Amniotic stem cell (primary cell): Measurements from ENCODE around the gene FAM171A2.
"Not testable (repeated sequence)": the region's sequence is repeated elsewhere in the genome, so short reads cannot be mapped to it uniquely, and the experiment has no call there.

ENCODE experiments used
- DNase-seq: peaks from one replicate; lab custom pipeline; 2025; lab: John Stamatoyannopoulos, UW

FAM171A2 gene

DNA sequence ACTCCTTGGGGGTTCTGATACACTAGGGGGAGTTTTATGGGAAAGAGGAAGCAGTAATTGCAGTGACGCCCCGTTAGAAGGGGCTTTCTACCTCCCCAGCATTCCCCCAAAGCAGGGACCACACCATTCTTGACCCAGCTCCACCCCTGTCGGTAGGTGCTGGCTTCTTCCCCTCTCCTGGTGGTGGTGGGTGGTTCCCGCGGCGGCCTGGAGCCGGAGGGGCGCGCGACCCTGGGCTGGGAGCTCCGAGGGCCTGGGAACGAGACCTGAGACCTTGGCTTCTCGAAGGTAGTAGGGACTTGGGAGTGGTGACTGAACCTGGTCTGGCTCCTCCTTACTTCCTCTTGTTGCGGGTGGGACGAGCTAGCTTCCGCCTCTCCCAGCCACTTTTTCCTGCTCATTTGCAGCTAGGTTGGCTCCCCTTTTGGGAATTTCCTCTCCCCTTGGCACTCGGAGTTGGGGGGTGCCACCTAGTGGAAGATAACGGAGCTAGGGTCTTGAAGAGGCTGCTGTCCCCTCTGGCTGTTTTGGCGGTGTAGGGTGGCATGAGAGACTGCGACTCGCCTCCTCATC lies 18.1 kb downstream of the FAM171A2 start:
- no peak for DNase-seq

DNA sequence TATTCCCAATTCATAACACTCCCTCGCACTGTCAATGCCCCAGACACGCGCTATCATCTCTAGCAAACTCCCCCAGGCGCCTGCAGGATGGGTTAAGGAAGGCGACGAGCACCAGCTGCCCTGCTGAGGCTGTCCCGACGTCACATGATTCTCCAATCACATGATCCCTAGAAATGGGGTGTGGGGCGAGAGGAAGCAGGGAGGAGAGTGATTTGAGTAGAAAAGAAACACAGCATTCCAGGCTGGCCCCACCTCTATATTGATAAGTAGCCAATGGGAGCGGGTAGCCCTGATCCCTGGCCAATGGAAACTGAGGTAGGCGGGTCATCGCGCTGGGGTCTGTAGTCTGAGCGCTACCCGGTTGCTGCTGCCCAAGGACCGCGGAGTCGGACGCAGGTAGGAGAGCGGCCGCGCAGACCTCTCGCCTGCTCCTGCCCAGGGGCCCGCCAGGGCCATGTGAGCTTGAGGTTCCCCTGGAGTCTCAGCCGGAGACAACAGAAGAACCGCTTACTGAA lies 18.7 kb downstream of the FAM171A2 start, which contains the start of gene GRN:
Gene GRN (plus strand): TSS at position 364 of the 515 bp plus-strand sequence. CDS start 3,863 bp downstream, outside the sequence.
- peak; percentile 95 for DNase-seq

DNA sequence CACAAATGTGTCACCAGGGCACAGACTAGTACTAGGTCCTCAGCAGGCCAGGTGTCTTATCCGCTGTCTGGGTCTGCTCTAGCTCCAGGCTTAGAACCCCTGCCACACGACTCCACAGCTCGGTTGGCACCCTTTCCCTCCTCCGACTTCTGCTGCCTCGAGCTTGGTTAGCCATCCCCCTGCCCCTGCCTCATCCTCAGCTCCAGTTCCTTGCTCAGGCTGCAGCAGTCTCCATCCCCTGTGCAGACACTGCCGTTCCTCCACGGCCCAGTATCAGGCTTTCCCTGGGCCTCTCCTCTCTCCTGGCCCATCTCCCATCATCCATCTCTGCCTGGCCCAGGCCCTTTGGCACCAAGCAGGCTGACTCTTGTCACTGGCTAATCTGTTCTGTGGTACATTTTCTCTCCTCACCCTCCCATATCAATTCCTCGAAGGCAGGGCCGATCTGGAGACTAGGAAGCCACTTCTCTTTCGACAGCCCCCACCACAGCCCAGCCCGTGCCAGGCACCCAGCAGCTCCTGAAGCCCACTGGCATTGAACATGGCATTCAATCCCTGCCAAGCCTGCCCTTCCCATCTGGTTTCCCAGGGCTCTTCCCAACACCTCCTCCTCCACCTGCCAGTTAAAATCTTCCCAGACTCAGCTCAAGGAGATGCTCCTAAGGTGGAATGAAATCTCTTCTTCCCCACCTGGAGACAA lies 20.0 kb downstream of the FAM171A2 start:
- no peak for DNase-seq

DNA sequence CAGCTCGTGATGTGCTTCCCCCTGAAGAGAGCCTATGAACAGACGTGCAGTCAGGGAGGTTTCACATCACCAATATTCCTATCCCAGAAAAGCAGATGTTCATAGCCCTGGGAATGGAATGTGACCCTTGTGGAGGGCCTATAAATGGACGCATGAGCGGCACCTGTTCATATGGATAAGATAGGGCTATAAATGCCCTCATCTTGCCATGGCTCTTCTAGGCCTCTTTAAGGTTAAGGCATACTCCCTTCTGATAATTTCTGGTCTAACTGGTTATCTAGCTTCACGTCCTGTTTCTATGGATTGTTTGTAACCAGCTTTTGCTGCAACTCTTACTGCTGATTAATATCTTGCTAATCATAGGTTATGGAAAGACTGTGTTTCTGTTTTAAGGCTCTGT lies 23.1 kb downstream of the FAM171A2 start:
- DNase-seq = not testable (repeated sequence)

DNA sequence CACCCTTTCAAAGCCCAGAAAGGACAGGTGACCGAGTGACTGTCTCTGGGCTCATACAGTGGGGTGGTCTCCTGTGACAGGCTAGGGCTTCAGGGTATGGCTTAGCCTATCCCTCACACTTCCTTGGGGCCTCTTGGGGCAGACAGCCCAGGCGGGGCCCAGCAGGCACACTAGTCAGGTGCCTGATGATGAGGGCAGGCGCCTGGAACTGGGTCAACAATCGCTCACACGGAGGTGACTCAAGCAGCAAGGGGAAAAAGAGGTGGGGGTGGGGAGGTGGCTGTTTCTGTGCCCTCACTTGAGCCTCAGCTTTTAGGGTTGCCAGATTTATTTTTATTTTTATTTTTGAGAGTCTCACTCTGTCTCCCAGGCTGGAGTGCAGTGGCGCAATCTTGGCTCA lies 25.0 kb downstream of the FAM171A2 start:
- no peak for DNase-seq

DNA sequence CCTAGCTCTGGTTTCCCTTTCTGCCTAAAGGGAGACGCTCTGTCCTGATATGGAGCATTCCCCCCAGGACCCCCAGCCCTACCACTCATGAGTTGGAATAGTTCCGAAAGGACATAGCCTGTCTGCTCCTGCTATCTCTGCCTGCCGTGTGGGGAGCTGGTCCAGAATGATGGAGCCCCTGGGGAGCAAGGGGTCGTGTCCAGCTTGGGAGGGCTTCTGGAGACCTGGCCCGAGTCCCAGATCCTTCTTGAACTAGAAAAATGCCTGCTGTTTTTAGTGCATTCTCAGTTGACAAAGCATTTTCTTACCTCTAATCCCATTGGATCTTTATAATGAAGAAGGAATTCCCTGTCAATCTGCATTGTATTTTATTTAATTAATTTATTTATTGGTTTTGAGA lies 27.7 kb downstream of the FAM171A2 start:
- no peak for DNase-seq

DNA sequence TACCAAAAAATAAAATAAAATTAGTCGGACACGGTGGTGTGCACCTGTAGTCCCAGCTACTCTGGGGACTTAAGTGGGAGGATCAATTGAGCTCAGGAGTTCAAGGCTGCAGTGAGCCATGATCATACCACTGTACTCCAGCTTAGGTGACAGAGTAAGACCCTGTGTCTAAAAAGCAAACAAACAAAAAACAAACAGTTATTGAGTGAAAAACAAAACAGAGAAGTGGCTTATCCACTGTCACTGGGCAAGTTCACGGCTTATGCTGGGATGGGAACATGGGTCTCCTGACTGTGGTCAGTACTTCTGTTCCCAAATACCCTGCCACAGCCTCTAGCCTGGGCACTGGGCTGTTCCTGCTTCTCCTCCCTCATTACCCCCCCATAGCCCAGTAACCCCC lies 28.1 kb downstream of the FAM171A2 start:
- DNase-seq = no peak

DNA sequence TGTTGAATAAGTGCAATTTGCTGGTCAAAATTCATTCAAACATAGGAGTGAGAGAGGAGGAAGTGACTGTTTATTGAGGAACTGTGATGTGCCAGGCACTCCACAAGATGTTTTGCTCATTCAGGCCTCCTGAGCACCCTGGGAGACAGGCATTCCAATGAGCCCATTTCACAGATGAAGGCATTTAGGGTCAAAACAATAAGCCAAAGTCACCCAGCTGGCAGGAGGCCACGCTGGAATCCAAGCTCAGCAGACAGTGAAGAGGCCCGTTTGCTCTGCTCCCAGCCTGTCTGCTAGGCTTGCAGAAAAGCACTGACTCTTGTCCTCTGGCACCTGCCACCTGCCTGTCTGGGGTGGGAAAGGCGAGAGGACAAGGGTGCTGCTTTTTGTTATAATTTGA lies 28.9 kb downstream of the FAM171A2 start:
- no peak for DNase-seq

DNA sequence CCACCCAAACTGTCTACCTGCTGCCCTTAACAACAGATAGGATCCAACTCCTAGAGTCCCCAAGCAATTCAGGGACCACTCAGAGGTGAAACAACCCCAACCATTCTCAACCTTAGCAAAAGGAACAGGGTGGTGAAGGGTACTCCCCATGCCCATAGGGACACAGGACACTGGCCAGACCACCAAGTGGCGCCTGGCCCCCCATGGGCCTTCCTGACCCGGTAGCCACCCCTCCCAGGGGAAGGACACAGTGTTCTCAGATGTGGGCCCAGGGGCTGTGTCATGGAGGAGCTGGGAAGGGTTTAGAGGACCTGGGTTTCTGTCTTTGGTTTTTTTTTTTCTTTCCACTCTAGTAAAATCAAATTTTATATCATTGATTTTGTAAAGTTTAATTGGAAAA lies 29.3 kb downstream of the FAM171A2 start:
- DNase-seq = no peak

DNA sequence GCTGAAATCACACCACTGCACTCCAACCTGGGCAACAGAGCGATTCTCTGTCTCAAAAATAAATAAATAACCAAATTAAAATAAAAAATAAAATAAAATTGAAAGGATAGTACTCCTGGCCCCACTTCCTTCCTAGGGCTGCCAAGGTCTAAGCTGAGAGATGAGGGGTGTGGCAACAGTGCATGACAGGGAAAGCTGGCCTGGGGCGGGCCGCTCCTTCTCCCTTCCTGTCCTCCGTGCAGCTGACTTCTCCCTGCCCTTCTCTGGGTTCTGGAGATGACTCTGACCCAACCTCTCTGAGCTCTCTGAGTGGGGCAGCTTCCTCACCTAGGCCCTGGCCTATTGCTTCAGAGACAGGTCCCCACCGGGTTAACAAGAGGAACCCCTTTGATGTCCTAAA lies 30.3 kb downstream of the FAM171A2 start:
- no peak for DNase-seq

DNA sequence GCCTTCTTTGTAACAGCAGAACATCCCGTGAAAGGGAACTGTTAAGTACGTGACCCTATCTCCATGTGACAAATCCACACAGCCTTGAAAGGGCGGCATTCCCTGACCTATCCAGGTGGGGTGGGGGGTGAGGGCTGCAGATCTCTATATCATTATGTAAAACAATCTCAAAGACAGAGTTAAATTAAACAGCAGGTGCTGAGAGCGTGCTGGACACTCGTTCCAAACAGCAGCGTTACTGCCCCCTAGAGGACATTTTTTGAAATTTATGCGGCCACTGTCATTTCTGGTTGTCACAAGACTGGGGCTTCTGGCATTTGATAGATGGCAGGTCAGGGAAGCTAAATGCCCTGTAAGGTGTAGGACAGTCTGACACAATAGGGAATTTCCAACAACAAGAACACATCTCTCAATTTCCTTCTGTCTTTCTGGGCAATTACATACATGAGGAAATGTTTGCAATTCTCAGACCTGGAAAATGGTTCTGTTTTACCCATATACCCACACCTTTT lies 32.3 kb downstream of the FAM171A2 start:
- peak; percentile 38 for DNase-seq

DNA sequence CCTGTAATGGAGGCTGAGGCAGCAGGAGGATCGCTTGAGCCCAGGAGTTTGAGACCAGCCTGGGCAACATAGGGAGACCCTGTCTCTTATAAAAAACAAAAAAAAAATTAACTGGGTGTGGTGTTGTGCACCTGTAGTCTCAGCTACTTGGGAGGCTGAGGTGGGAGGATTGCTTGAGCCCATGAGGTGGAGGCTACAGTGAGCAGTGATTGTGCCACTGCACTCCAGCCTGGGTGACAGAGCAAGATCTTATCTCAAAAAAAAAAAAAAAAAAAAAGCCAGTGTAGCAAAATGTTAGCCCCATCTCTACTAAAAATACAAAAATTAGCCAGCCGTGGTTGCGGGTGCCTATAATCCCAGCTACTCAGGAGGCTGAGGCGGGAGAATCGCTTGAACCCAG lies 33.4 kb downstream of the FAM171A2 start:
- DNase-seq = not testable (repeated sequence)

DNA sequence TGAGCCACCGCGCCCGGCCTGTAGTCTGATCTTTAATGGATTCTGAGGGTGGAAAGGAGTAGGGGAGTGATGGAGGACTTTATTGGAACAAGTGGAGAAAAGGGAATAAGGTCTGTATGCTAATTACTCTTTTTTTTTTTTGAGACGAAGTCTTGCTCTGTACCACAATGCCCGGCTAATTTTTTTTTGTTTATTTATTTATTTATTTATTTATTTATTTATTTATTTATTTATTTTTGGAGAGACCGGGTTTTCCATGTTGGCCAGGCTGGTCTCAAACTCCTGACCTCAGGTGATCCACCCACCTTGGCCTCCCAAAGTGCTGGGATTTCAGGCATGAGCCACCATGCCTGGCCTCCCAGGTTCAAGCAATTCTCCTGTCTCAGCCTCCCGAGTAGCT lies 34.1 kb downstream of the FAM171A2 start:
- not testable (repeated sequence) for DNase-seq

DNA sequence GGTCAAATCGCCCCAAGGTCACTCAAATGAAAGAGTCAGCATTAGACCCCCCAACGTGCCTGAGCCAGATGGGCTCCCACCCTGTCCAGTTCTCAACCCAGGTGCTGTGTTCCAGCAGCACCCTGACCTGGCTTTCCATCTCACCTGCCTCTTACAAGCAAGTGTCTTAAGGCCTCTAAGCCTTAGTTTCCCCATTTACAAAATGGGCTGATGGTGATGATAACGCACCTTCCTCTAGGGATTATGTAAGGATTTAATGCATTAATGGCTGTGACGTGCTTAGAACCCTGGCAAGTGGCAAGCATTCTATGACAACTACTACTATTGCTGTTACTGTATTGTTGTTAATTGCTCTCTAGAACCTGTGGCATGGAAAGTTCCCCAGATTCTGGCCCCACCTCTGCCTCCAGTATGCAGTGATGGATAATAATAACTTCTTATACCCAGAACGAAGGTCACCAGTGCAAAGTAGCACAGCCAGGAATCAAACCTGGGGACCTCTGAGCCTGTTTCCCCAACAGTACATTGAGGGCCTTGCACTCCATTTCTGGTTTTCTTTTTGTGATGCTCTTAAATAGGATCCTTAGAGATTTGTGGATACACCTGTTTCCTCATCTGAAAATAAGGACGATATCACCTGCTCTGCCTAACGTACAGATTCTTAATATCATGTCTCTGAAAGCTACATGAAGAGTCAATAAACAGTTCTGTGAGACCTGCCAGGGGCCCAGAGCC lies 35.8 kb downstream of the FAM171A2 start:
- no peak for DNase-seq

DNA sequence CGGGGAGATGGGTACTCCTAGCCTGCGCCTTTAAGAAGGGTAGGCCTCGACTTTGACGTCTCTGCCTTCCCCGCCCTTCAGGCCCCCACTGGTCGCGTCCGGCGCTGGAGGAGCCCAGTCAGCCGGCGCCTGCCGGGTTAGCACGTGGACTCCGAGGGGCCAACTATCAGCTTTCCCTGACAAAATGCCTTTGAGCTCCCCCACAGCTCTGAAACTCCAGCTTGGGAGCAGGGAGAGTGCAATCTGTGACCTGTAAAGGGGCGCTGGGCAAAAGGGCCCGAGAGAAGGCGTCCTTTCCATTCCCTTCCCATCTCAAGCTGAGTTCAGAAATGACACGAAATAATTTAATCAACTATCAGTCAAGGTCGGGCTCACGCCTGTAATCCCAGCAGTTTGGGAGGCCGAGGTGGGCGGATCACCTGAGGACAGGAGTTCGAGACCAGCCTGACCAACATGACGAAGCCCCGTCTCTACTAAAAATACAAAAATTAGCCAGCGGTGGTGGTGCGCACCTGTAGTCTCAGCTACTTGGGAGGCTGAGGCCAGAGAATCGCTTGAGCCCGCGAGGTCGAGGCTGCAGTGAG lies 36.7 kb downstream of the FAM171A2 start:
- peak; percentile 91 for DNase-seq

DNA sequence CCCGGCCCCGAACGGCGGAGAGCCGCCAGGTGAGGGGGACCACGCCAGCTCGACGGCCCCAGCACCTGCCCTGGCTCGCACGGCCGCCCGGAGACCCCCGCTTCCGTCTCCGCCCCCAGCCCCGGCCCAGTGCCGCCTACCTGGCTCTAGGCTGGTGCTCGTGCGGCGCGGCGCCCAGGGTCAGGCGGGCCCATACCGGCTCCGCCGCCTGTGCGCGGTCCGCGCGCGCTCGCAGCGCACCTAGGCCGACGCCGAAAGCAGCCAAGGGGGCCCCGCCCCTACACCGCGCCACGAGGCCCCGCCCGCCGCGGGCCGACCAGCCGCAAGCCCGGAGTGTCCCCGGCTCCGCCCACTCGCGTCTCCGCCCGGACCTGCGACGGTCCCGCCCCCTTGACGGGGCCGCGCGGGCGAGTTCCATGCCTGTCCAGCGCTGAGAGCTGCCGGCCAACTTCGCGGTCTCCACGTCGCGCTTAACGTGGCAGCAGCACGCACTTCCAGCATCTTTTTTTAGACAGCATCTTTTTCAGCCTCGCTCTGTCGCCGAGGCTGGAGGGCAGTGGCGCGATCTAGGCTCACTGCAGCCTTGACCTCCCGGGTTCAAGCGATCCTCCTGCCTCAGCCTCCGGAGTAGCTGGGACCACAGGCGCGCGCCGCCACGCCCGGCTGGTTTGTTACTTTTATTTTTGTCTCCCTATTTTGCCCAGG lies 38.9 kb downstream of the FAM171A2 start, which contains the start of gene SLC25A39:
Gene SLC25A39 (minus strand): TSS at position 253 of the 705 bp plus-strand sequence. CDS start 1,261 bp downstream, outside the sequence.
- DNase-seq = peak; percentile 87

DNA sequence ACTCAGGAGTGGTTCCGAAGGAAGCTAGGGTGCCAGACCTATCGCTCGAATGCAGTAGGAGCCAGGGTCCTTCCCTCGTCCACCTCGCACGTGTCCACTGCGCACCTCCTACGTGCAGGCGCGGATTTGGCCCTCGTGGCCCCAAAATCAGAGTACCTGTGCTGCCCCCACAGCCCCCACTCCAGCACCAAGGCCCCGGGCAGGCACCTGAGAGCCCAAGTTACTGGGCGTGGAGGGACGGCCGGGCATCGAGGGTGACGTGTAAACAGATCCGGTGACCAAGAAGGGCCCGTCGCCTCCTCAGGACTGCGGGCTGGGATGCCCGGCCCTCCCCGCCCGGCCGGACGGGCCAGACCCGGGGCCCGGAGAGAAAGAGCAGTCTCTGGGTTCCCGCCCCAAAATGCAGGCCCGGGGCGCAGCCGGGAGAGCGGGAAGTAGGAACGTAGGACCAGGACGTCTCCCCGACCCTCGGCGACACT lies 39.5 kb downstream of the FAM171A2 start:
- DNase-seq = no peak

DNA sequence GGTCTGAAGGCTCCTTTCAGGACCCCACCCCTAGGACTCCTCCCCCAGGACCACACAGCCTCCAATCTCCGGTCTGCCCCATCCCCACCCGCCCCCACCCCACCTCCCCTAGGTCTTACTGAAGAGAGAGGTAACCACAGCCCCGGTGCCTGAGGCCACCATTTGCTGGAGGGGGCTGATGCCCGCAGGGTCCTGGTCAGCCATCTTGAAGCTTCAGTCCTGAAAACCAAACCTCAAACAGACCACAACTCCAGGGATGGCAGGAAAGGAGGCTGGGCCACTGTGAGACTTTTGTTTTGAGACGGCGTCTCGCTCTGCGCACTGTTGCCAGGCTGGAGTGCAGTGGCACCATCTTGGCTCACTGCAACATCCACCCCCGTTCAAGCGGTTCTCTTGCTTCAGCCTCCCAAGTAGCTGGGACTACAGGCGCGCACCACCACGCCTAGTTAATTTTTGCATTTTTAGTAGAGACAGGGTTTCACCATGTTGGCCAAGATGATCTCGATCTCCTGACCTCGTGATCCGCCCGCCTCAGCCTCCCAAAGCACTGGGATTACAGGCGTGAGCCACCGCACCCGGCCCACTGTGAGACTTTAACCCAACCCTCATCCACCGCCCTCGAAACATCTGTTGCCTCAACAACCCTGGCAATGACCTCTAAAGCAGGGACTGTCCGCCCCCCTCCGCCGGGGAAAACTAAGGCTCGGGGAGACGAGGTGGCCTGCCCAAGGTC lies 40.1 kb downstream of the FAM171A2 start:
- no peak for DNase-seq

DNA sequence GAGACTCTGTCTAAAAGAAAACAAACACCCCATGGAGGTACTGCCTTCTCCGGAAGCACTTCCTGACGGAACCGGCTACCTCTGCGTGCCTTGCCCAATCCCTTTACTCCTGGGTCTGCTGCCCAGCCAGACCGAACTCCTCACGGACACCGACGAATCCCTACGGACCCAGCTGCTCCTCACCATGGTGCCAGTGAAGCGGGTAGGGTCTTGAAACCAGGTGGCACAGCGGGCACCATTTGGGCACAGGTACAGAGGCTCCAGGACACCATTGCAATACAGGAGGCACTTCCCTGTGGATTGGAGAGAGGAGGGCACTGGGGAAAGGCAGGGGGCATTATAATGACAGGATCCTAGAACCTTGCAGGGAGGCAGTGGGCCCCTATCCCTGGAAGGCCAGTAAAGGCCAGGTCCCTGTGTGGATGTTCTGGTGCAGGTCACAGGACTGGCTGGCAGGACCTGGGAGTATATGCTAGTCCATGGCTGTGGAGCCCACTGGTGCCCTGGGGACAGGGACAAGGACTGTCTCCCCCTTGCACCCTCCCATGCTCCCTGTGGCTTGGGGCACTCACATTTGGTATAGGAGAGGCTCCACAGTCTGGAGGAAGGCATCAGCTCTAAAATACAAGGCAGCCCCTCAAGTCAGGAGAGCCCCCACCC lies 41.3 kb downstream of the FAM171A2 start:
- DNase-seq = no peak
